ENCODE results near the gene SIGLEC15.

GRCh38 chr18:45829855-45830254 lies 4.4 kb downstream of the SIGLEC15 start:
- no peak for TF ChIP-seq CTCF (IDR thresholded peaks at IDR 0.05)
- TF ChIP-seq POLR2A (IDR thresholded peaks at IDR 0.05), result no peak

All from stomach (tissue), 4 donors.